Hepatocyte (in vitro differentiated cells): ENCODE results near the gene KIF13A.

Experiments used
- EZH2phosphoT487 ChIP-seq: fragments of 200-600 bp; sonication (generic); IDR thresholded peaks from one replicate; pipeline ENCODE4 v1.6.1; 2018; ENCODE audit warnings: antibody characterized with exemption, mild to moderate bottlenecking, low read depth, moderate library complexity; ENCODE audit not compliant: unreplicated experiment, severe bottlenecking
- TF ChIP-seq, protein P1 (sequence below): fragments of 200-600 bp; sonication (generic); IDR thresholded peaks from 2 replicates; pipeline ENCODE4 v1.5.1; 2016; ENCODE audit warnings: antibody characterized with exemption, mild to moderate bottlenecking; ENCODE audit not compliant: poor library complexity

- TF ChIP-seq, protein P1, sequence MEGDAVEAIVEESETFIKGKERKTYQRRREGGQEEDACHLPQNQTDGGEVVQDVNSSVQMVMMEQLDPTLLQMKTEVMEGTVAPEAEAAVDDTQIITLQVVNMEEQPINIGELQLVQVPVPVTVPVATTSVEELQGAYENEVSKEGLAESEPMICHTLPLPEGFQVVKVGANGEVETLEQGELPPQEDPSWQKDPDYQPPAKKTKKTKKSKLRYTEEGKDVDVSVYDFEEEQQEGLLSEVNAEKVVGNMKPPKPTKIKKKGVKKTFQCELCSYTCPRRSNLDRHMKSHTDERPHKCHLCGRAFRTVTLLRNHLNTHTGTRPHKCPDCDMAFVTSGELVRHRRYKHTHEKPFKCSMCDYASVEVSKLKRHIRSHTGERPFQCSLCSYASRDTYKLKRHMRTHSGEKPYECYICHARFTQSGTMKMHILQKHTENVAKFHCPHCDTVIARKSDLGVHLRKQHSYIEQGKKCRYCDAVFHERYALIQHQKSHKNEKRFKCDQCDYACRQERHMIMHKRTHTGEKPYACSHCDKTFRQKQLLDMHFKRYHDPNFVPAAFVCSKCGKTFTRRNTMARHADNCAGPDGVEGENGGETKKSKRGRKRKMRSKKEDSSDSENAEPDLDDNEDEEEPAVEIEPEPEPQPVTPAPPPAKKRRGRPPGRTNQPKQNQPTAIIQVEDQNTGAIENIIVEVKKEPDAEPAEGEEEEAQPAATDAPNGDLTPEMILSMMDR, result no peak
- TF ChIP-seq EZH2phosphoT487, result no peak
Observed at GRCh38 chr6:17817763-17818162, 169.7 kb downstream of the KIF13A start.
